ENCODE measurements around the gene ACOT7.

The ACOT7 gene

GRCh38 chr1:6268415-6268814 is 125.2 kb downstream of the ACOT7 start:
- DNase-seq (ENCODE audit: low read depth): no peak

DNA sequence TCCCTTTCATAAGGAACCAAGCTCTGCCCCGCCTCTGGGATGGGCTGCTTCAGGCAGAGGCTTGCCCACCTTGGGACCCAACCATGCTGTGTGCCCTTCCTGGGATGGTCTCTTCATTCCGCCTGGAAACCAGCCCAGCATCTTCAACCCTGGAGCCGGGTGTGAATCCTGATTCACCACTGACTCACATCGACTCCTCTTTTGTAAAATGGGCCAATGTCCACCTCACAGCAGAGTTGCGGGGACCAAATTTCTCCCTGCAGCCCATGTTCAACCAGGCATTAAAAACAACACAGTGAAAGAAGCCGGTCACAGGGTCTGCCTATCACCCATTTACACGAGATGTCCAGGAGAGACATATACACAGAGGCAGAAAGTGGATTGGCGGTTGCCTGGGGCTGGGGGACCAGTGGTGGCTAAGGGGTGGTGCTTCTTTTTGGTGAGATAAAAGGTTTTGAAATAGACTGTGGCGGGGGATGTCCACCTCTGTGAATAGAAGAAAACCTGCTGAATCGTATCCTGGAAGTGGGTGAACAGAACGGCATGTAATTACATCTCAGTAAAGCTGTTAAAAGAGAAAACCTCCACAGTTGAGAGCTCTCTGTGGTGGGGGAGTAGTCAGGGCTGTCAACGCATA is 125.8 kb downstream of the ACOT7 start:
- DNase-seq (ENCODE audit: low read depth): no peak

DNA sequence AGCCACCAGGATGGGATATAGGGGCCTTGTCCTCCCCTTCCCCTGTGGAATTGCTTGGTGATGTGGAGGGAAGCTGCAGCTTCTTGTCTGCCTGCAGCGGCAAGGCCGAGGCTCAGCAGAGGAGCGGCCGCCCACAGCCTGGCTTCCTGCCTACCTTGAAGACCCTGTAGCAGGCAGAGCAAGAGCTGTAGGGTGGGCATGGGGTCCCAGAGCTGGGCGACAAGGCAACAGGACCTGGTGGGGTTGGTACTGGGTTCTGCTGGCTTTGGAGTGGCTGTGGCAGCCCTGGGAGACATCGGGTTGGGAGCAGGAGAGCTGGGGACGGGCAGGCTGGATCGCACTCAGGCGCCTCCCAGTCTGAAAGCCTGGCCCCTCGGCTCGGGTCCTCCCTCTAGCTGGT is 126.9 kb downstream of the ACOT7 start:
- DNase-seq (ENCODE audit: low read depth): no peak

- DNase-seq (ENCODE audit: low read depth): no peak
Measured at GRCh38 chr1:6265151-6265550, 128.4 kb downstream of the ACOT7 start.

DNA sequence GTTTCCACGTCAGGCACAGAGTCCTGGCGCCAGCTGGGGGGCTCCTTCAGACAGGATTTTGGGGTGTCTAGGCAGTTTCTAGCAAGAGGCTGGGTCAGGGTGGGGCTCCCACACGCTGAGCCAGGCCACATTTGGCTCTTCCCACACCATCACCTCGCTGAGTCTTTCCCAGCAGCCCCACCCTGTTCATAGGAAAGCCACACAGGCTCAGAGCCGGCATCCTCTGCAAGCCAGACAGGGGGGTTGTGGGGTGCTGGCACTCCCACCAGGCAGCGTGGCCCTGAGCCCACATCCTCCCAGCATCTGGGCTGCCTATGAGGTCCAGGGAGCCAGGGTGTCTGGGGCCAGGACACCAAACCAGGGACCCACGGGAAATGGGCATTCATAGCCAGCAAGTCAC is 129.9 kb downstream of the ACOT7 start:
- DNase-seq (ENCODE audit: low read depth): no peak

DNA sequence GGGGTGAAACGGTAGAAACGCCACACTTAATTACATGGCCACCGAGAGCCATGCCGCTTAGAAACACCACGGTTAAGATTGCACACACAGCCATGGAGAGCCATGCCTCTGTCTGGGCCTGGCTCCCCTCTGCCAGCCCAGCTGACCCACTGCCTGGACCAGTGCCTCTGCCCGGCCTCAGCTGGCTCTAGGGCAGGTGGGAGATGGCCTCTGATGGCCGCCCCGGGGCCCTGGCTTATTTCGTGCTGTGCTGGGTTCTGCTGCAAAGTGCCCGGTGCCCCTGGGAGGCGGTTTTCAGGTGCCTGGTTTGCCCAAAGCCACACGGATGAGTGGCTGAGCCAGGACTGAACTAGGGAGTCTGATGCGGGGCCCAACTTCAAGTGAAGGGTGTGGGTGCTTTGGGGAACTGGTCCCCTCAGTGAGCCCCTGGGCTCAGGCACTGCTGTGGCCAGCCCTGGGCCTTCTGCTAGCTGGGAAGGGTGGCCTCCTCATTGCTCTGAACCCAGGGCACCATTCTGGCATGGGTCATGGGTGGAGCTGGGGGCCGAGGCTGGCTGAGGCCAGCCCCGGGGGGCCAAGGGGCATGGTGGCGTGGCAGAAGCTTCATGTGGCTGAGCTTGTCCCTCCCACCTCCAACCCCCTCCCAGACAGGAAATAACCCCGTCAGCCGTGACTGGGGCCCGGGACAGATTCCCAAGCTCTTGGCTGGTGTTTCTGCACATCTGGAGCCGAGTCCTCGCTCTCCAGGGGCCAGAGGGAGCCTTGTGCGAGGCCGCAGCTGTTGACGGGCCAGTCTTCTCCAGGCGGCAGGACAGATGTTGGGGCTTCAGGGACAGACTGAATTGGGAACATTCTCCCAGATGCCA is 130.8 kb downstream of the ACOT7 start:
- DNase-seq (ENCODE audit: low read depth): no peak

DNA sequence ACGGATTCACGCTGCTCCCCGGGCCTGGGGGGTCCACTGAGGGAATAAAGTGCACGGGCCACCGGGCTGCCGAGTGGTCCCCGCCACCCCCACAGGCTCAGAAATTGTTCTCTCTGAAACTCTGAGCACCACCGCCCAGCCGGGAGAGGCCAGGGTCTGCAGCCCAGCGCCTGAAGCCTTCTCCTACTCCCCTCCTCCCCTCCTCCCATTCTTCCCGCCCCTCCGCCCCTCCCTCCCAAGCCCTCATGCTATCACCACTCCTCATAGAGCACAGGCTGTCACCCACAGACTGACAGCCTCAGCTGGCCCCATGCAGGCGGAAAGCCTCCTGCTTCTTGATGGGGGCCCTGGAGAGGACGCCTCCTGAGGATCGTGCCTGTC is 132.0 kb downstream of the ACOT7 start:
- DNase-seq (ENCODE audit: low read depth): no peak

DNA sequence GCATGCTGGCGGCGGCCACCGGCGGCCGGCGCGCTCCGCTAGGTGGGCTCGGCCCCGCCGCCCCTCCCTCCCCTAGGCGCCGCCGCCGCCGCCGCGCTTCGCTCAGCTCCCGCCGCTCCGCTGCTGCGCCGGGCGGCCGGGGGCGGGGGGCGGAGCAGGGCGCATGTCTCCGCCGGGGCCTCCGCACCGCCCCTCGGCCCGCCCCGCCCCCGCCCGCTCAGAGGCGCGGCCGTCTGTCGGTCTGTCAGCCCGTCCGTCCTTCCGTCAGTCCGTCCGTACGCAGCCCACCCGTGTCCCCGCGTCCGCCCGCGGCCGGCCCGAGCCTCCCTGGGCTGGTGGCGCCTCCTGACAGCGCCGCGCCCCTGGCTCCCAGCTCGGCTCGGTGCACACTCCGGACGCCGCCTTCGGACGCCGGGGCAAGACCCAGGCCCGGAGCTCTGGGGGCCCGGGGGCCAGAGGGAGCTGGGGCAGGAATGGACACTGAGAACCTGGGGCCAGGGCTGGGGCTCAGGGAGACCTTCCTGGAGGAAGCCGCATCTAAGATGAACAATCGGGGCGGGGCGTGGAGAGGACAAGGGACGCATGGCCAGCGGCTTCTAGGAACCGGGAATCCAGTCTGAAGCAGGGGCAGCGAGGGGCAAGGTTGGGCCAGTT is 132.5 kb downstream of the ACOT7 start, which contains the start of gene GPR153:
Gene GPR153 (minus strand): TSS at position 138 of the 654 bp plus-strand sequence. CDS start 6,193 bp downstream, outside the sequence.
- DNase-seq (ENCODE audit: low read depth): no peak

GRCh38 chr1:6260433-6260934 is 133.1 kb downstream of the ACOT7 start:
- DNase-seq (ENCODE audit: low read depth): no peak

GRCh38 chr1:6259491-6260362 is 133.8 kb downstream of the ACOT7 start:
- peak; percentile 56 for DNase-seq (ENCODE audit: low read depth)

- no peak for DNase-seq (ENCODE audit: low read depth)
Measured at GRCh38 chr1:6258675-6259074, 134.9 kb downstream of the ACOT7 start.

DNA sequence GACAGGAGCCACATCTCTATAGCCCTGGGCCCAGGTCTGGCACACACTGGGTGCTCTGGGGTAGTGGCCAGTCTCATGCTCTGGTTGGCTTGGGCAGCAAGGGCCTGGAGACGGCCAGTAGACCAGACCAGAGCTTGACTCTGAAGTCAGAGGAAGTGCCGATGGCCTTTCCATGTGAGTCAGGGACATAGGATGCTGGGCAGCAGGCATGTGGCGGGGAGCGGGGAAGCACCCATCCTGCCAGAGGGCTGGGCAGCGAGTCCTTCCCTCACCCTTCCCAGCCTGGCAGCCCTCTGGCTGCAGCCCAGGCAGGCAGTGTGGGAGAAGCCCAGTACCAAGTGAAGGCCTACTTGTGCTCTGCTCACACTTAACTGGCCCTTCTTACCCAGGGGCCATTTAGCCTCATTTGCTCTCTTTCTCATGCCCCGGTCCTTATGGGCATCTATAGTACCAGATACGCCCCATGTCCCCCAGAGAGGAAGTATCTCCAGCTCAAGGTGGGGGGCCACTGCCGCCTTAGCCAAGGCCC is 136.0 kb downstream of the ACOT7 start:
- no peak for DNase-seq (ENCODE audit: low read depth)

DNA sequence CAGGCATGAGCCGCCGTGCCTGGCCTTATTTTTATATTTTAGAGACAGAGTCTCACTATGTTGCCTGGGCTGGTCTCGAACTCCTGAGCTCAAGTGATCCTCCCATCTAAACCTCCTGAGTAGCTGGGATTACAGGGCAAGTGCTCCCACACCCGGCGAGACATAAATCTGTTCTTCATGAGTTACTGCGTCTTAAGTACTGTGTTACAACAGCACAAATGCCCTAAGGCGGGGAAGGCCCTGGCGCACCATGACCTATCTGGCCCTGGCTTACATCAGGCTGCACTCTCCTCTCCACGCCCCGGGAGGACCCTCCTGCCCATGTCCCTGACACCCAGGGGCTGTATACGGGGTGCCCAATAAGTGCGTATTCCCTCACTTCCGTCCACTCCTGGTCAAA is 136.9 kb downstream of the ACOT7 start:
- DNase-seq (ENCODE audit: low read depth): no peak

- no peak for DNase-seq (ENCODE audit: low read depth)
Measured at GRCh38 chr1:6254691-6255090, 138.9 kb downstream of the ACOT7 start.

DNA sequence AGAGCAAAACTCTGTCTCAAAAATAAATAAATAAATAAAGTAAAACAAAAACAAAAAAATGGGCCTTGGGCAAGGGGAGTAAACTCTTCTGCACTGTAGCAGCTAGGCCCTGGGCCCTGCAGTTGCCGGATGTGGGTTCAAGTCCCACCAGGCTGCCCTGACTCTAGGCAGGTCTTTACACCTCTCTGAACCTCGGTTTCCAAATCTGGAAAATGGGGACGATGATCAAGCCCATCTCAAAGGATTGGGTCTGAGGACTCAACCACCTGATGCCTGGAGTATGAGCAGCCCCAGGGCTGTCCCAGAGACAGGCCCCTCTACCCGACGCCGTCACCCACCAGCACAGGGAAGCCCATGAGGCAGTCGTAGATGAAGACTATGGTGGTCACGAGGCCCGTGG is 140.2 kb downstream of the ACOT7 start:
- no peak for DNase-seq (ENCODE audit: low read depth)

DNA sequence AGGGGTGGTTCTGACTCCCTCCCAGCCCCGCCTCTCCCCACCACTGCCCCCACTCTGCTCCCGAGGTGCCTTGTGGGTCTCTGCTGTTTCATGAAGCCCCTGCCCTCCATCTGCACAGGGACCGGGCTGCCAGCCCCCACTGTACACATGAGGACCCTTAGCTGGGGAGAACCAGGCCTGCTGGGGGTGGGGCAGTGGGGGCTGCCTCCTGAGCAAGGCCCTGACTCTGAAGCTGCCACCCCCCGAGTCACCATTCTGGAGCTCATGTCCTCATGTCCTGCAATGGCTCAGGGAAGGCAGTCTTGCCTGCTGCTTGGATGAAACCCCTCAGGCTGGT is 141.2 kb downstream of the ACOT7 start:
- DNase-seq (ENCODE audit: low read depth): no peak

GRCh38 chr1:6251681-6252373 is 141.7 kb downstream of the ACOT7 start:
- no peak for DNase-seq (ENCODE audit: low read depth)

DNA sequence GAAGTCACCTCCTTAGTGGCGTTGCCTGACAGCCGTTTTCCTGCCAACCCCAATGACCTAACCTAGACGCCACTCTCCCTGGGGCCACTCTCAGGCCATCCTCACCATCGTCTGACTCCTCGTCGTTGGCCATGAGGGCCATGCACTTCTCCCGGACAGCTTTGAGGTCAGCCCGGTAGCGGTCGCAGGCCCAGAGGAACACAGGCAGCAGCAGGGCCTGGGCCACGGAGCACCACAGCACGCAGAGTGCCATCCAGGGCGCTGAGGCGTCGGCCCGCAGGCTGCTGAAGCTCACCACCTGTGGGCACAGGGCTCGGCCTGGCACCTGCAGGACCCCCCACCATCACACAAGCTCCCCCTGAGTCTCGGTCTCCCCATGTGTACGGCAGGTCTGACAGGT is 142.3 kb downstream of the ACOT7 start:
- DNase-seq (ENCODE audit: low read depth): no peak

DNA sequence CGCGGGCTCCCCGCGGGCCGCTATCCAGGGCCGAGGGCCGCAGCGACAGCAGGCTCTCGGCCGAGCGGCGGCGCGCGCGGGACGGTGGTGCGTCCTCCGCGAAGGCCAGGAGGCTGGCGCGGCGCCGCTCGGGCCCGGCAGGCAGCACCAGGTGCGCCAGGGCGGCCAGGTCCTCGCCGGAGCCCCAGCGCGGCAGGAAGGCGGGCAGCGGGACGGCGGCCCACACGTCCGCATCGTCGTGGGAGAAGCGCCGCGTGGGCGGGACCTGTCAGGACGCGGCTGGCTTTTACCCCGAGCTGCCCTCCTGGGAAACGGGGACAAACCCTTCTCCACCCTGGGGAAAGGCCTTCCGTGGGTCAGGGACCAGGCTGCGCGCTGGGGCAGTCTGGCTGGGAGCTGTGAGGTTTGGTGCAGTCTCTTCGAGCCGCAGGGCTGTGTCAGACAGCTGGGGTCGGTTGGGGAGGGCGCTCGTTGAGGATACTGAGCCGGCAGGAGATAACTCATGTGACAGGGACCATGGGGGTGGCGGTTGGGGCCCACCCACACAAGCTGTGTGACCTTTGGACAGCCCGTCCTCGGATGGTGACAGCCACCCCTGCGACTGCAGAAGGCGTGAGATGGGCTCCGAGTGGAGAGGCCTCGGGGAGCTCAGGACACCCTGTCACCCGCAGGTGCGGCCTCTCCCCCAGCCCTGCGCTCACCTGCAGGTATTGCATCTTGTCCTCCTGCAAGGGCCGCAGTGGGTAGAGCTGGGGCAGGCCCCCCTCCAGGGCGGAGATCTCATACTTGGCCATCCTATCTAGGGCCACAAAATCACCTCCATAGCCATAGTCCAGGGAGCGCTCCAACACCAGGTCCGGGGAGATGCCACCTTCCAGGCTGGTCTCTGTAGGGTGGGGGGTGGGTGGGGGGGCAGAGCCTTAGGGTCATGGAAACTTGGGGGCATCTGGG is 143.6 kb downstream of the ACOT7 start:
- DNase-seq (ENCODE audit: low read depth): no peak

Data from activated T-helper 1 cell treated with Interleukin-2 at 50 U/mL for 16 hours (primary cell).